H1 (cell line): ENCODE measurements around the gene GFOD1.

Experiments used
- CBX8 ChIP-seq: fragments of 300-800, 300-1000 bp; sonication (generic); IDR thresholded peaks from 2 replicates; pipeline ENCODE4 v1.7.1; 2016; ENCODE audit warnings: low read depth, low read length, borderline replicate concordance
- CTCF ChIP-seq, 3 experiments: IDR thresholded peaks; 1 replicate in 2 of 3; 2 replicates in 1 of 3; pipeline versions ENCODE4 v1.5.1 to v1.6.1; 2011; ENCODE audit warnings: low read length in 3 of 3, mild to moderate bottlenecking in 3 of 3, inconsistent platforms in 2 of 3, low read depth in 1 of 3, moderate library complexity in 1 of 3; ENCODE audit not compliant: insufficient read depth in 1 of 3; ENCODE audit errors: control extremely low read depth in 1 of 3
- EZH2 ChIP-seq: fragments of 200-600 bp; sonication (generic); IDR thresholded peaks from 2 replicates; pipeline ENCODE4 v1.7.1; 2012; ENCODE audit warnings: low read depth, mild to moderate bottlenecking, moderate library complexity, low read length, inconsistent platforms; ENCODE audit not compliant: severe bottlenecking
- JUND ChIP-seq: IDR thresholded peaks from 2 replicates; pipeline ENCODE4 v1.6.1; 2011; ENCODE audit warnings: mild to moderate bottlenecking, improper control_type of control experiment, low read length
- NRF1 ChIP-seq: IDR thresholded peaks from 2 replicates; pipeline ENCODE4 v1.6.1; 2011; ENCODE audit warnings: mild to moderate bottlenecking, low read depth, low read length, improper control_type of control experiment

DNA sequence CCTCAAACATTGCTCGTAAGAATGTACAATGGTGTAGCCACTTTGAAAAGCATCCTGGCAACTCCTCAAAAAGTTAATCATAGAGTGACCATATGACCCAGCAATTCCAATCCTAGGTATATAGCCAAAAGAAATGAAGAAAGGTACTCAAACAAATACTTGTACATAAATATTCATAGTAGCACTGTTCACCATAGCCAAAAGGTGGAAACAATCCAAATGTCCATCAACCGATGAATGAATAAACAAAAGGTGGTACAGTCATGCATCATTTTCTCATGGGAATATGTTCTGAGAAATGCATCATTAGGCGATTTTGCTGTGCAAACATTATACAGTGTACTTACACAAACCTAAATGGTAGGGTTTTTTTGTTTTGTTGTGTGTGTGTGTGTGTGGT is 84.7 kb downstream of the GFOD1 start:
- no peak for TF ChIP-seq CTCF (IDR thresholded peaks at IDR 0.05; ENCODE audit: control extremely low read depth in 1 of 3, insufficient read depth in 1 of 3, low read depth in 1 of 3, low read length in 3 of 3)
- TF ChIP-seq CBX8: no peak
- no peak for TF ChIP-seq NRF1
- no peak for TF ChIP-seq EZH2
- no peak for TF ChIP-seq JUND
